NCI-H69 (cell line): ENCODE results near the gene KRTAP20-2.

ENCODE experiments used
- DNase-seq: peaks from one replicate; lab custom pipeline; 2025; lab: John Stamatoyannopoulos, UW

The KRTAP20-2 gene

DNA sequence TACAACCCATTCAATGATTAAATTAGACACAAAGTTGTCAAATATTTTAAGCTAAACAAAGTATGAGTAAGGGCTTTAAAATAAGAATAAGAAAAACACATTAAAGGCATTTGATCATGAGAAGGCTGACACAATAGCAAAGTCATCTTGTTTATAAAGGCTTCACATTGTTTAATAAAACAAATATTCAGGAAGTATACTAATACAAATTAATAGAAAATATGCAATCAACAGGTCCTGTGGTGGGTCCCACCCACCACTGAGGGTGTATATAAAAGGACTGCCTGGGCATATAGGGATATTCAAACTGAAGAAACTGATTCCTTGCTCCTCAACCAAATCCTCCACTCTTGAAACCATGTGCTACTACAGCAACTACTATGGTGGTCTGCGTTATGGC is at the start of gene KRTAP20-2:
Gene KRTAP20-2 (plus strand): TSS at position 301 of the 400 bp plus-strand sequence. CDS start 58 bp downstream, at position 359.
- DNase-seq: no peak

DNA sequence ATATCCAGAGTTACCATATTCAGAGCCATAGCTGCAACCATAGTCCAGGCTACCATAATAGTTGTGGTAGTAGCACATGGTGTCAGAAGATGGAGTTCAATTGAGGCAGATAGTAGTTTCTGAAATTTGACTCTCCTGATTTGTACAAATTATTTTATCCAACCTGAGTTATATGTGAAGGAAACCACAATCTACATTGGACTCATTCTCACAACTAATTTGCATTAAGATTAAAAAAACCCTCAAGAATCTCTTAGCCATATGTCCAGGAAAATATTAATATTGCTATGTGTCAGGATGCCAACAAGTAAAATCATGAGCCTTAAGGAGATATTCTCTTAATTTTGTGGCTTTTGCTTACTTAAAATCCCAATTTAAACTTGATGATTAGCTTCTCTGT is 44.7 kb upstream of the KRTAP20-2 start, which contains the start of gene KRTAP22-2:
Gene KRTAP22-2 (minus strand): TSS at position 101 of the 400 bp plus-strand sequence.
- no peak for DNase-seq

DNA sequence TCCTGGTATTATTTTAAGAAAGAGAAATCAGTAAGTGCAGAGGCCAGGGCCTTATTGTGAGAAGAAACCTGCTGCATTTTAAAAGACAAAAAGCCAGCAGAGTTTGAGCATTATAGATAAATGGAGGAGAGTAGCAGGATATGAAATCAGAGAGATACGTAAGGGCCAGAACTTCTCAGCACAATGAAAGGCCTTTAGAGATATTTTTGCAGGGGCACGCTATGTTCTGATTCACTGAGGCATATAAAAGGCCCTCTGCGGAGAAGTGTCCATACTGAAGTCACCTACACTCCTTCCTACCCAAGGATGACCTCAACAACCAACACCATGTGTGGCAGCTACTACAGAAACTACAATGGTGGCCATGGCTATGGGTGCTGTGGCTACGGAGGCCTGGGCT is 42.9 kb upstream of the KRTAP20-2 start, which contains the start of gene KRTAP6-3:
Gene KRTAP6-3 (plus strand): TSS at position 301 of the 400 bp plus-strand sequence. CDS start 6 bp downstream, at position 307.
- DNase-seq: no peak

DNA sequence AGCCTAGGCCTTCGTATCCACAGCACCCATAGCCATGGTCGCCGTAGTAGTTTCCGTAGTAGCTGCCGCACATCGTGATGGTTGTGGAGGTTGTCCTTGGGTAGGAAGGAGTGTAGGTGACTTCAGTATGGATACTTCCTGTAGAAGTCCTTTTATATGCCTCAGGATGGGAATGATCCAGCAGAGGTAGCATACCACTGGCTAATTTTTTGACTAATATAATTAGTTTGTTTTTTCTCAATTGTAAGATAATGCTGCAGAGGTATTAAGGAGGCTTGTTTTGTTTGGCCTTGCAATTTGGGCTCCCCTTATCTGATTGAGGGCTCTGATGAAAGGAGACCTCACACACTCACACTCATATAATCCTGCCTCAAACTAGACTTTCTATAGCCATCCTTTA is 36.2 kb upstream of the KRTAP20-2 start, which contains the start of gene KRTAP6-2:
Gene KRTAP6-2 (minus strand): TSS at position 101 of the 400 bp plus-strand sequence. CDS start 28 bp downstream, at position 73.
- DNase-seq: no peak

DNA sequence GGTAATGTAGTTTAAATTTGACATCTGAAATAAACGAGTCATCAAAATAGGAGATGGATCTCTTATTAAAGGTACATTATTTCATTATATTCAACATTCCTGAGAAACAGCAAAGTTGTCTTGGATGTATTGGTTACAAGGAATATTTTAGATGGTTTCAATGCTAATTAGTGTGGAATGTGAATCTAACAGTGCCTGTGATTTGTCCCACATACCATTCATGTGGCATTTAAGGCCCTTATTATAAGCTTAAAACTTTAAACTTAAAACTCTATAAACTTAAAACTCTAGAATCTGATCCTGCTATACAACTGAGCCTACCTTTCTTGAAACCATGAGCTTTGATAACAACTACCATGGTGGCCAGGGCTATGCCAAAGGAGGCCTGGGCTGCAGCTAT is 34.2 kb upstream of the KRTAP20-2 start, which contains the start of gene KRTAP22-1:
Gene KRTAP22-1 (plus strand): TSS at position 301 of the 400 bp plus-strand sequence.
- DNase-seq: no peak

DNA sequence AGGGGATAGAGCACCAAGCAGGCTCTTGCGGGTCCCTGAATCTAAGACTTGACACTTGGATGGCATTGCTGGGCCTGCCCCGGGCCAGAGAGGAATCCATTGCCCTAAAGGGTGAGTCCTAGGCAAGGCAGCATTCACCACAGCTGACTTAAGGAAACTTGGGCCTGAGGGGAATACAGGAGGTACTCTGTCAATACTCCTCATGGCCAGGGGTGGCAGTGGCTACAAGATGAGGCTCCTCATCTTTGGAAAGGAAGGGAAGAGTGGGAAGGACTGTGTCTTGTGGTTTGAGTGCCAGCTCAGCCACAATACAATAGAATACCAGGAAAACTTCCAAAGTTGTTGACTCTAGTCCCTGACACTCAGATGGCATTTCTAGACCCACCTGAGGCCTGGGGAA is 29.0 kb upstream of the KRTAP20-2 start:
- DNase-seq: peak; percentile 7

DNA sequence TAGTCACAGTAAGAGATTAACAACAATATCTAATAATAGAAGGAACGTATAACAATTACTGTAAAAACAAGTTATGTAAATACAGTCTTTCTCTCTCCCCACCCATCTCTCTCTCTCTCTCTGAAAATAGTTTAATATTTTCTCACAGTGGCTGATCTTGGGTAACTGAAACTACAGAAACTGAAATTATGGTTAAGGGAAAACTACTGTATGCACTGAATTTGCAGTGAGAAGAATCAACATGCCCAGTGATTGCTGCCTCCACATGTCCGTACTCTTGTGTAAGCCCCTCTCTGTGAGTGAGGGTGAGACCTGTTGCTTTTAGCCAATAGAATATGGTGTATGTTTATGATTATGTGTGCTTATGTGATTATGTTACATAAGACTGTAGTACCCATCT is 22.9 kb upstream of the KRTAP20-2 start:
- DNase-seq: no peak

DNA sequence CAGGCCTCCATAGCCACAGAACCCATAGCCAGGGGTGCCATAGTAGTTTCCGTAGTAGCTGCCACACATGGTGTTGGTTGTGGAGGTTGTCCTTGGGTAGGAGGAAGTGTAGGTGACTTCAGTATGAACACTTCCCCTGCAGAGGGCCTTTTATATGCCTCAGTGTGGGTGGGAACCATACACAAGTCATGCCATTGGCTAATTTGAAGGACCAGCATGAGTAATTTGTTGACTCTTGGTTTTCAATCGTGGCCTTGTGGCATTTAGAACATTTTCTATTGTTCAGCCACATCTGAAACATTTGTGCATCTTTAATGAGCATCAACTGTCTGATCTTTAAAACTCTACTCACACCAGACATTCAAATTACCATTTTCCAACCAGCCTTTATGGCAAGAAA is 21.2 kb upstream of the KRTAP20-2 start, which contains the start of gene KRTAP6-1:
Gene KRTAP6-1 (minus strand): TSS at position 95 of the 400 bp plus-strand sequence. CDS start 26 bp downstream, at position 69.
- peak; percentile 4 for DNase-seq

DNA sequence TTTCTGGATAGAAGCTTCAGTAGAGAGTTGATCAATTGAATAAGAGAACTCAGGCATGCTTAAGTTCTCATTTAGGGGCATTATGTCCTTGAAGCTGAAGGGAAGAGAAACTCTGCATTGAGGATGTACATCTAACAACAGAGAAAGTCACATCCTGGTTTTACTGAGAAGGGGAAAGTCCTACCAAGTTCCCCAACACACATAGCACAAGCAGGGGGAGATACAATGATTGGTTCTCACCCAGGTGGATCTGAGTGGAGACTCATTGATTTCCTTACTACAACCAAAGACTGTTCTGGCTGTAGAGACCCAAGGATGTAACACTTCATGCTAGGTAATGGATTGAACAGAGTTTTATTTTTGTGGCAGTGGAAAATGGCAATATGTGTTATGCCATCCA is 19.8 kb upstream of the KRTAP20-2 start:
- DNase-seq: no peak

DNA sequence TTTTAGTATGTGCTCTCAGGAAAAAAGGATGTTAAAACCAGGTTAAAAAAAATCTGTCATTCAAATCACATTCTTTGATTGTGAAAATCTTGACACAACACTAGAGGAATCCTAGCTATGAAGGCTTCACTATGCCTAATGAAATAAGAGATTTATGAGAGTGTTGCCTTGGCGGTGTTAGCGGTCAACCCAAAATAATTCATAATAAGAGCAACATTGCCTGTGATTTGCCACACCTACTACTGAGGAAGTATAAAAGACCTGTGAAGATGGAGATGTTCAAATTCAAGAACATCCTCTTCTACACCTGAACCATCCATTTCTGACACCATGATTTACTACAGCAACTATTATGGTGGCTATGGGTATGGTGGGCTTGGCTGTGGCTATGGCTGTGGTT is 18.9 kb upstream of the KRTAP20-2 start, which contains the start of gene KRTAP20-1:
Gene KRTAP20-1 (plus strand): TSS at position 301 of the 400 bp plus-strand sequence. CDS start 30 bp downstream, at position 331.
- DNase-seq: no peak

DNA sequence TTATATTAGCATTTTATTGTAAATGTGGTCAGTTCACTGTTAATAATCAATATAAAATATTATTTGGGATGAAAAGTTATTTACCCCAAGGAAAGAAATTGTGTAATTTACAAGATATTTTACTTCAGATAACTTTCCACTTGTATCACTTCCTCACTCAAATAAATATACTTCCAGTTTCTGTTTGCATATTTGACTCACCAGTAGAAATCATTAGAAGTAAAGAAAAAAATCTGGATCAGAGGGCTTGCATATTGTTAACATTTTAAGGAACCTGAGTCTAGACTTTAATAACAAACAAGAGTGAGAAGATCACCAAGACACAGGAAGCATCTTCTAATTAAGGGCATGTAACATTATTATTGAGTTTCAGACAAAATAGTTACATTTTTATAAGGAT is 14.9 kb upstream of the KRTAP20-2 start:
- no peak for DNase-seq

DNA sequence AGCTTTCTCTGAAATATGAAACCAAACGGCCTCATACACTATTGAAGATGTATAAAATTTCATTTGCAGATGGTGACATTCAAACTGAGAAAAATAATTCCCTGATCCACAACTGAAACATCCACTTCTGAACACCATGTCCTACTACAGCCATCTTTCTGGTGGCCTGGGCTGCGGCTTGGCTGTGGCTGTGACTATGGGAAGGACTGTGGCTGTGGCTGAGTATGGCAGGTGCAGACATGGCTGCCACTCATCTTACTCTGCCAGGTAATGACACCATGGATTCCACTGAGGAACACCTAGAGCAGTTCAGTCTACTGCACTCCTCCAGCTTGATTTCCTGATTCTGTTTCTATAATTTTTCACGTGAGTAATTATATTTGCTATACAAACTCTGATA is 14.5 kb upstream of the KRTAP20-2 start, which contains the start of gene KRTAP20-4:
Gene KRTAP20-4 (plus strand): TSS at position 106 of the 400 bp plus-strand sequence.
- DNase-seq: no peak

DNA sequence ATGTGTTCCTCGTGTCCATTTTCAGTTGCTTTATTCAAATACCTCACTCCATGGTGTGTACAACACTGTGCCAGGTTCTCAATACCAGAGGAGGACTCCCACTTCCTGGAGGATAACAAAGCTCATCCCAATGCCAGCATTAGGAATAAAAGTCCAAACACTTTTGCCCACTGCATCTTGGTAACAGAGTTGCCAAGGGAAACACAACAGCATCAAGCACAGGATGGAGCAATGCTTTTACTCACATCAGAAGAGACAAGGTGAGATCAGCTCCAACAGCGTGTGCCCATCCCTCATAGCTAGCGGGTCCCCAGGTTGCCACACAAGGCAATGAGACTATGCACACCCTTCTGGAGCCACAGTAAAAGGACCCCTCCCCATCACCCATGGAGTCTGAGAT is 11.6 kb upstream of the KRTAP20-2 start:
- peak; percentile 3 for DNase-seq

DNA sequence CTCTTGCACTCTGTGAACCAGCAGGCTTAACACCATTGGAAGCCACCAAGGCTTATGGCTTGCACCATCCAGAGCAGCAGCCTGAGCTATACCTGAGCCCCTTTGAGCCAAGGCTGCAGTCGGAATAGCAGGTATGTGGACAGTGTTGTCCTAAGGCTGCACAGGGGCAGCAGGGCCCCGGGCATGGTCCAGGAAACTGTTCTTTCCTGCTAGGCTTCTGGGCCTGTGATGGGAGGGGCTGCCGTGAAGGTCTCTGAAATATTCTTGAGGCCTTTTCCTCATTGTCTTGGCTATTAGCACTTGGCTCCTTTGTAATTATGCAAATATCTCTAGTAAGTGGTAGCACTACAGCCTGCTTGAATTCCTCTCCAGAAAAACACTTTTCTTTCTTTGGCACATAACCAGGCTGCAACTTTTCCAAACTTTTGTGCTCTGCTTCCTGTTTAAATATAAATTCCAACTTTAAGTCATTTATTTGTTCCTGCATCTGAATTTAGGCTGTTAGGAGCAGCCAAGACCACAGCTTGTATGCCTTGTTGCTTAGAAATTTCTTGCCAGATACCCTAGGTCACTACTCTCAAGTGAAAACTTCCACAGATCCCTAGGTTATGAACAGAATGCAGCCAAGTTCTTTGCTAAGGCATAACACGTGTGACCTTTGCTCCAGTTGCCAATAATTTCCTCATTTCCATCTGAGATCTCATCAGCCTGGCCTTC is 9.4 kb upstream of the KRTAP20-2 start:
- no peak for DNase-seq

DNA sequence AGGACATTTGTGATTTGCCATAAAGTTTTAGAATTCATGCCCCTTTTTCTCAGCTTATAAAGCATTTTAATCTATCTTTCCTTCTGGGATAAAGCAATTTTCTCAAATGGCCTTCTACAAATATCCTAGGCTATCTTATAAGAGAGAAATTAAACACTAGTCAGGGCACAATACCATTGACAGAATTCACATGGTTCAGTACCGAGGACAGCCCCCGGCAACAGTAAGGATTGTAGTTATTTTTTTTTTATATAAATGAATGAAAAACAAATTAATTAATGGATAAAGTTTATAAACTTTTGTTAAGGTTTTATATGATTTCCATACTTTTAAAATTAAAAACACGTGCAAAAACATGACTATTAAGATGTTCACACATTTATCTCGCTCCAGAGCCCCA is 6.9 kb upstream of the KRTAP20-2 start:
- DNase-seq: no peak

DNA sequence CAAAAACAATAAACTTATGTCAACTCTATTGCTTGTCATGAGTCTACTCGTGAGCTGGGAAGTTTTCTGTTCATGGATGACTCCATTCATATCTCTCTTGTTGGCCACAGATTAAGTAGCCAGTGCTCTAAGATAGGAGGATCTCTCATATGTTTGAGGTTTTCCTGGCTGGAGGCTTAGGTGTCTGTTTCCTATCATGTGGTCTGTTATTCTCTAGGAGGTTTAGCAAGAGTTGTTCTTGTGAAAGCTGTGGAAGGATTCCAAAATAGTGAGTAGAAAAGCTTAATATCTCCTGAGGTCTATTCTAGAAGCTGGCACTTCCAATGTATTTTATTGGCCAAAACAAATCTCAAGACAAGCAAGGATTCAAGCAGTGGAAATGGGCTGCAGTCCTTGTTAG is 5.8 kb upstream of the KRTAP20-2 start:
- DNase-seq: no peak

DNA sequence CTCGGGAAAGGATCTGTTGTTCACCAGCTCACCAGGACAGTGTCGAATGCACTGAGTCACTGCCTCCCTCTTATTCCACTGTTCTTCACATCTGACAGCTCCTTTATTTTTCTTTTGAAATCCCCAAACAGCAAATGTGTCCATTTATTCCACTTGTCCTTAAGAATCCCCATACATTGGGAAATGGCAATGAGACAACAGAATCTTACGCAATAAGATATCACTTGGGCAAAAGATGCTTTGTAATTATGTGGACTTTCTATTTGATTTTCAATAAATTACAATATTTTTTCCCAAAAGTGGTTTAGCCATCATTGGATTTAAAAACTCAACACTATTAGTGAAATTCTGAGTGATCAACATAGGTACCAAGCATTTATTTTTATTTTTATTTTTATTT is 3.7 kb downstream of the KRTAP20-2 start:
- no peak for DNase-seq

DNA sequence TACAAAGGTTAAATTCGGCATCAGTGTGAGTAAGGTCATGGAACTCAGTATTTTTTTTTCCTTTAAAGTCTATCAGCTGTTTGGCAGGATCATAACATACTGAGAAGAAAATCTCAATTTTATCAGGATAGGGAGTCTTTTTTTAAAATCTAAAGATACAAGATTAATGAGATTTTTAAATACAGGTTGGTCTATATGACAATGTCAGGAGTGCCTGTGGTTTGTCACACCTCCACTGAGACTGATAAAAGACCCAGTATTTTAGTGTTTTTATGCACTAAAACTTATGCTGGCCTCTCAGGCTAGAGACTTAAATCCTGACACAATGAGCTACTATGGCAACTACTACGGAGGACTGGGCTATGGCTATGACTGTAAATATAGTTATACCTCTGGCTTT is 7.6 kb downstream of the KRTAP20-2 start, which contains the start of gene KRTAP20-3:
Gene KRTAP20-3 (plus strand): TSS at position 301 of the 400 bp plus-strand sequence.
- DNase-seq: no peak

DNA sequence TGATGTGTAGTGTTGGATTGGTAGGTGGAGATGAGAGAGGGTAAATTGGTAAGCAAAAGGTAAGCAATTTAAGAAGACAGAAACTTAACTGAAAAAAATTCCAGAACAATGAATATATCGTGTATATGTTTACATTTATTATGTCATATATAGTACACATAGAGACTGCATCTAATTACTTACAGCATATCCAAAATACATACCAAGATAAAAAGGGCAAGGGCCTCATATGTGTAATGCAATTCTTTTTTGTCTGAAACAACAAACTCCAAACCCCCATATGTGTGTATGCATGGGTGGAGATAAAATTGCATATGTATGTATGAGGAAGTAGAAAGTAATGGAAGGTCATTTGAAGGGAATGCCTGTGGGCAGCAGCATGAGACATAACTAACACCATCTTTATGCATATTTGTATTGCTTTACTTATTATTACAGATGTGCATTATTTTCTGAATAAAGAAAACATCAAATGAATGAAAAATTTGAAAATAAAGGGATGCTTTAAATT is 12.0 kb downstream of the KRTAP20-2 start:
- no peak for DNase-seq

DNA sequence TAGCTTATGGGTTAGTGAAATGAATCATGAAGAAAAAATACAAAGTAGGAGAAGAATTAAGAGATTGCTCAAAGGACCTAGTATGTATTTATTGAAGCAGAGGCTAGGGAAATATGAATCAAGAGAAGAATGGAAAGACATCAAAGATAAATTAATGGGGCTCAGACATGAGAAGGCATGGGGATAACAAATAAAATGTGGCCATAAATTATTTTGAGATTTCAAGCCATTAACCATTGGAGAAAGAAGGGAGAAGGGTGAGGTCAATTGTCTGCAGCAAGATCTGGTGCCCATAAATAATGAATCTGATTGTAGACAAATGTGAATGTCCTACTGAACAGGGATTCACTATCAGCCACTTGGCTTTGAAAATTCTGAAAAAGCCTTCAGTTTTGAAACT is 17.9 kb downstream of the KRTAP20-2 start:
- no peak for DNase-seq

DNA sequence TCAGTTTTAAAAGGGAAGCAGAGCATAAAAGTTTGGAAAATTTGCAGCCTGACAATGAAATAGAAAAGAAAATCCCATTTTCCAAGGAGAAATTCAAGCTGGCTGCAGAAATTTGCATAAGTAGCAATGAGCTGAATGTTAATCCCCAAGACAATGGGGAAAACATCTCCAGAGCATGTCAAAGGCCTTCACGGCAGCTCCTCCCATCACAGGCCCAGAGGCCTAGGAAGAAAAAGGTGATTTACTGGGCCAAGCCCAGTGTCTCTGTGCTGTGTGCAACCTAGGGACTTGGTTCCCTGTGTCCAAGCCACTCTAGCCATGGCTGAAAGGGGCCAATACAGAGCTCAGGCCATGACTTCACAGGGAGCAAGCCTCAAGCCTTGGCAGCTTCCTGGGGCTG is 33.8 kb downstream of the KRTAP20-2 start:
- no peak for DNase-seq

DNA sequence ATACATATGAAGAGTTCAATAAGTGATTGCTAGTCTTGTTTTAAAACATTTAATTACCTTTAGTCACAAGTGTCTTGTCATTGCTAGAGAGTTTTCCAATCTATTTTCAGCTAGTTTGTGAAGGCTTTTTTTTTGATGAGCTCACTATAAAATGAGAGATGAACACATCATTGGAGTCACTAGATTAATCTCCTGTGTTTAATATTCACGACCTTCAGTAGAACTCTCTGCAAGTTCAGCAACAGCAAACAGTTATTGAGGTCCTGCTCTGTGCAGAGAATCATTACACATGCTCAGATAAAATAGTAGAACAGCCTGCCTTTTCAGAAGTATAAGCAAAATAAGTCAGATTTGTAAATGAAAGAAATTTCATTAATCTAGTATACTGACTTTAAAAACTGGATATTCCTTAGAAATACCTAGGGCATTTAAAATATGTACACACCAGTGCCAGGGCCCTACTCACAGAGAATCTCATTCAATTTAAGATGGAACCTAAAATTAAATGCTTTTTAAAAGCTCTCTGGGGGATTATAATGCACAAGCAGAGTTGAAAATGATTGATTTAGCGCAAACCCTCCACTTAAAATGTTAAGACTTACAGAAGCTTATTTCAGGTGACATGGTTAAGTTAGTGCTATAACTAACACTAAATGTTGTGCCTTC is 38.1 kb downstream of the KRTAP20-2 start:
- peak; percentile 14 for DNase-seq
